Memory B cell (primary cell): ENCODE results near the gene PHF20.
"Not testable (repeated sequence)": the region's sequence is repeated elsewhere in the genome, so short reads cannot be mapped to it uniquely, and the experiment has no call there.

Source experiments
- ATAC-seq: fragments of 150-1000 bp; cut with Tn5 transposase; 2 replicates; pipeline ENCODE4 v1.10.0; 2021; ENCODE audit warnings: low read depth, mild to moderate bottlenecking, moderate library complexity
- DNase-seq, 2 donors: peaks; one replicate each; pipeline ENCODE4 v3.0.0; 2022; ENCODE audit warnings: low spot score in 2 of 2
- H3K27ac Mint-ChIP-seq: one replicate; pipeline ENCODE4 v1.8.0; 2022; ENCODE audit warnings: mild to moderate bottlenecking, moderate library complexity, mixed read lengths
- H3K27me3 Mint-ChIP-seq: one replicate; pipeline ENCODE4 v1.8.0; 2022; ENCODE audit warnings: mixed read lengths
- H3K36me3 Mint-ChIP-seq: one replicate; pipeline ENCODE4 v1.8.0; 2022; ENCODE audit warnings: mild to moderate bottlenecking, mixed read lengths
- H3K4me1 Mint-ChIP-seq: one replicate; pipeline ENCODE4 v1.8.0; 2022; ENCODE audit warnings: mixed read lengths
- H3K4me3 Mint-ChIP-seq: one replicate; pipeline ENCODE4 v1.8.0; 2022; ENCODE audit warnings: mild to moderate bottlenecking, moderate library complexity, mixed read lengths
- H3K9me3 Mint-ChIP-seq: one replicate; pipeline ENCODE4 v1.8.0; 2022; ENCODE audit warnings: mixed read lengths

Gene PHF20

DNA sequence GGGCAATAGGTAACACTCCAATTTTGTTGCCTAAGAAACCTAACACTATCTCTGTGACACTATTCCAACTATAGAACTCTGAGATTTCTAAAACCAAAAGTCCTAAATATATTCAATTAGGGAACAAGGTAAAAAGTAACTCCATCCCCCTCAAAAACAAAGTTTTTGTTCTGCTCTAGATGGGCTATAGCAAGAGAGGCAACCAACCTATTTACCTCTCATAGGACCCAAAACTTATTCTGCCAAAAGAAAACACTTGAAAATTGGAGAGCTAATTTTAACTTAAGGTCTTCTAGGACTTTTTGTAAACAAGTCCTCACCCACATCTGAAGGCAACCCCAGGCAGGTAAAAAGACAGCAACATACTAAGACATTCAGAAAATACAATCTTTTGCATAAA is 37.4 kb upstream of the PHF20 start:
- Mint-ChIP-seq H3K27ac (peak overlapping the region; percentile 71), H3K9me3 (no peaks in the 10 kb centered on the region), H3K4me1 (peaks cover 20% of the 10 kb centered on the region), H3K36me3 (peaks cover 33% of the 10 kb centered on the region), H3K27me3 (no peaks in the 10 kb centered on the region), H3K4me3 (no peak overlapping the region)
- ATAC-seq, result peak; percentile 16
- no peak for DNase-seq

DNA sequence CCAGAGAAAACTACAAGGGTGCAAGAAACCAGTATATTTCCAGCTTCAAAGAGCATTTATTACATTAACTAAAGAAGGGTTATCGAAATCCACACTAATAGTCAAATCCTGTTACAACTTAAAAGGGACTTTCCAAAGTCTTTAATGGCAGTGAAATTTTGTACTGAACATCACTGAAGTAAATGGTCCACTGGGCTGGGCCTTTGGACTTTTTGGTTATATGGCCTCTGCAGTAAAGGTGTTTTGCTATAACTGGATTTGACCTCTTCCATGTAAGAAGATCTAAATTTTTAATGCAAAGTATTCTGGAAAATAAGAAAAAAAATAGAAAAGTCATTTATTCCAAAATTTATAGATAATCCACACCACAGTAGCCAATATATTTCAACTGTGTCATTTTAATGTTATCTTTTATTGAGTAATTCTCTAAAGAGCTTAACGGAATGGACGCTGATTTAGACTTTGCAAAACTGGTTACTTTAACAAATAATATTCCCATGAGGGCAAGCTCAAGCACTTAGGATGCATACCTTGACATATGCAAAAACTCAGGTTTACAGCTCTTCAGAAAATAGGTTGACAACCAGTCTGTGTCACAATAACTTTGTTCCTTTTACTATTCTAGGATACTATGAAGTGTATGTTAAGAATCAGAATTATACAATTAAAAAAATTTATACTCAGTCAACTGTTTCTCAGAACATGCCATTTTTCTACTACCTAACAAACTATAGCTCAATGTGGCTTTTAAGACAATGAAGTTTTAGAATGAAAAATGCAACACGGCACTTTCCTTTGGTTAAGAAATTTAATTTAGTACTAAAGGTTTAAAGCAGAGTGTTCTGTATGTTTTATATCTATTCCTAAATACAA is 36.8 kb upstream of the PHF20 start:
- no peak overlapping the region for H3K4me3 Mint-ChIP-seq
- no peaks in the 10 kb centered on the region for H3K9me3 Mint-ChIP-seq
- no peaks in the 10 kb centered on the region for H3K27me3 Mint-ChIP-seq
- DNase-seq (no peak), ATAC-seq (peak; percentile 39)
- H3K36me3 Mint-ChIP-seq, result peaks cover 36% of the 10 kb centered on the region
- peaks cover 18% of the 10 kb centered on the region for H3K4me1 Mint-ChIP-seq
- peak overlapping the region; percentile 71 for H3K27ac Mint-ChIP-seq

DNA sequence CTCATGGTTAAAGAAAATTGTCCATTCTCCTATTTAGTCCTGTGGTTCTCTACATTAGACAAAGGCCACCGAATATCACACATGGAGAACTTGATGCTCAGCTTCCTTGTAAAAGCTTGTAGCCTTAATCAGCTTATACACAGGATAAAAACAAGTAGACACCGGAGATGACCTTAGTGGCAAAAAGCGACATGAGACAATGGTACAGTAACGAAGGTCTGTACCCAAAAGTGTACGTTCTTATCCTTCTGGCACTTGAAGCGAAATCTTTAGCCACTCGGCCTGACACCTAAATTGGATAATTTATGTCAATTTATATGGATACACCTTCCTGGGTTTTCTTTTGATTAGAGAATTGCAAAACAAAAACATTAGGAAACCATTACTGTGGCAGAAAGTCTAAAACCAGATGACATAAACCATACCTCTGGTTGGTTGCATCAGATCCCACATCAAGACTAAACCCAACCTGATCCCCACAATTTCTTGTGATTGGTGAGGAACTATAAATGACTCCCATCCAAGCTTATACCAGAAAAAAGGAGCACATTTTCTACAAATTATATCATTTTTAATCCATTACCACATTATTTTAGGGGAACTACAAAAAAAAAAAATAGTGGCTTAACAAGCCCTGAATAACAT is 35.9 kb upstream of the PHF20 start:
- no peak for ATAC-seq

DNA sequence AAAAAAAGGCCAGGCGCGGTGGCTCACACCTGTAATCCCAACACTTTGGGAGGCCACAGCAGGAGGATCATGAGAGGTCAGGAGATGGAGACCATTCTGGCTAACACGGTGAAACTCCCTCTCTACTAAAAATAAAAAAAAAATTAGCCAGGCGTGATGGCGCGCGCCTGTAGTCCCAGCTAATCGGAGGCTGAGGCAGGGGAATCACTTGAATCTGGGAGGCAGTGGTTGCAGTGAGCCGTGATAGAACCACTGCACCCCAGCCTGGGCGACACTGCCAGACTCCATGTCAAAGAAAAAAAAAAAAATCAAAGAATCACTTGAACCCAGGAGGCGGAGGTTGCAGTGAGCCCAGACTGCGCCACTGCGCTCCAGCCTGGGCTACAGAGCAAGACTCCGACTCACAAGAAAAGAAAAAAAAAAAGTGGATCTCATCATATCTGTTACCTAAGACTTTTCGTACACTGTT is 33.9 kb upstream of the PHF20 start:
- DNase-seq (no peak), ATAC-seq (no peak)
- H3K4me3 Mint-ChIP-seq, result no peak overlapping the region
- H3K36me3 Mint-ChIP-seq, result peaks cover 36% of the 10 kb centered on the region
- no peaks in the 10 kb centered on the region for H3K9me3 Mint-ChIP-seq
- H3K27ac Mint-ChIP-seq, result peak overlapping the region; percentile 63
- no peaks in the 10 kb centered on the region for H3K27me3 Mint-ChIP-seq
- H3K4me1 Mint-ChIP-seq, result peaks cover 18% of the 10 kb centered on the region

More for the DNA sequence above, 35.9 kb upstream of the PHF20 start:
- peak overlapping the region; percentile 50 for H3K27ac Mint-ChIP-seq
- H3K4me3 Mint-ChIP-seq, result no peak overlapping the region
- no peaks in the 10 kb centered on the region for H3K9me3 Mint-ChIP-seq
- H3K4me1 Mint-ChIP-seq, result peaks cover 21% of the 10 kb centered on the region
- H3K27me3 Mint-ChIP-seq, result no peaks in the 10 kb centered on the region
- H3K36me3 Mint-ChIP-seq, result peaks cover 36% of the 10 kb centered on the region
- DNase-seq, result no peak

DNA sequence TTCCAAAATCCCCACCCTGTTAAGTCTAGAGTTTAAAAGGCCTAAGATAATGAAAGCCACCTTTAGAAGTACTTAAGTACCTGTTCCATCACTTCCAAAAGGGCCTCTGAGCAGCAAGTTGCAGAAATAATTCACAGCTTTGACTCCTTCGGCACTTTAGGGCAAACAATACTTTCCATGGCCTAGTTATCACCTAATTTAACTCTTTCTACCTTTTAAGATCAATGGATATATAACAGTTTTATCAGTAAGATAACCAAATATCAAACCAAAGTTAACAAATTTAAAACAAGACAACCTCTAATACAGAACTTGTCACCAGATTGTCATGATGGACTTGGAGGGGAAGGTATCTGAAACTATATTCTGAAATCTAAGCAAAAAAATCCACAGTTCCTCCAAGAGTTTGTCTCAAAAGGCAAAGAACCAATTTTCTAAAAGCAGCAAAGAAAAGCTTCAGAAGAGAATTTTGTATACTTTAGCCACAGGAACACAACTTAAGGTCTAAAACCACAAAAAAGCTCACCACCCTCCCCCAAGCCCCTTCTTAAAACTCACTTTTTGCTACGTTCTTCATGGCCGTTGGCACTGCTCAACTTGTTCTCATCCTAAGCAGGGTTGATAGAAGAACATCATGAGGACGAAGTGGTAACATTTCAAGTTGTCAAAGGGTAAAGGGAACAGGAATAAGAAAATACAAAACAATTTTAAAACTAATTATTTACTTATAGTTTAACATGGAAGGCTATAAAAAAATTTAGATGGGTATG is 33.2 kb upstream of the PHF20 start:
- Mint-ChIP-seq H3K9me3 (no peaks in the 10 kb centered on the region), H3K27me3 (no peaks in the 10 kb centered on the region), H3K4me3 (peak overlapping the region; percentile 8), H3K36me3 (peaks cover 32% of the 10 kb centered on the region), H3K4me1 (peaks cover 23% of the 10 kb centered on the region), H3K27ac (peak overlapping the region; percentile 63)
- ATAC-seq (no peak), DNase-seq (no peak)

DNA sequence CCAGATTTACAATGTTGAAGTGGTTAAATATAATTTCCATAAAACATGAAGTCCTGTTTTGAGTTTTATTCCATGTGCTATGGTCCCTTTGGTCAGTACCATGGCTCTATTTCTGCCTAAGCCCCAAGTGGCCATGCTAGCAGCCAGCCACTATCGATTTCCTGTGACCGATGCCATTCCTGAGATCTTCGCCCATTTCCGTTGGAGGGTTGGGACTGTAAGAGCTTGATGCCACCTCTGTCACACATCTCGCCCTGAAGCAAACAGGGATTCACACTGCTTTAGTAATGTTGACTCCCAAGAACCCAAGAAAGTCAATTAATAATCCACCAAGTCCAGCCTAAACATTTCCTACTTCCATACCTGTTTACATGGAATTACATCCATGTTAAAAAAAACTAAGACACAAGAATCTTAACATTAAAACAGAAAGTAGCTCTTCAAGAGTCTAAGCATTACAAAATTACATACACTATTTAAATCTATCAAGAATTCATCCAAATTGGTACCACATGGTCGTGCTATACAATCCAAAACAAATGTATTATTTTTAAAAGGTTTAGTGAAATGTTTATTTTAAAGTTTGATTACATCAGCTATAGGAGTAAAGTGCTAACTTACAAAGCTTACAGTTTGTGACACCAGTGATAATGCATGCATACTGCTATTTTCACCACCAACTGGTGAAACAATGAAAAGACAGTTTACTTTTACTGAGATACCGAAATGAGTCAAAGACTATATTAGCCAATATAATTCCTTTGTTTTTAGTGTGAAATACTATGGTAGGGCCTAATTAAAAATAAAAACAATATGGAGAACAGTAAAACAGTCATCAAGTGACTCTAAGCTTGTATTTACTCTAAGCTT is 32.3 kb upstream of the PHF20 start:
- ATAC-seq (no peak), DNase-seq (no peak)
- H3K27ac Mint-ChIP-seq, result peak overlapping the region; percentile 99
- peak overlapping the region; percentile 64 for H3K4me3 Mint-ChIP-seq
- peaks cover 26% of the 10 kb centered on the region for H3K4me1 Mint-ChIP-seq
- H3K9me3 Mint-ChIP-seq, result no peaks in the 10 kb centered on the region
- peaks cover 28% of the 10 kb centered on the region for H3K36me3 Mint-ChIP-seq
- no peaks in the 10 kb centered on the region for H3K27me3 Mint-ChIP-seq

DNA sequence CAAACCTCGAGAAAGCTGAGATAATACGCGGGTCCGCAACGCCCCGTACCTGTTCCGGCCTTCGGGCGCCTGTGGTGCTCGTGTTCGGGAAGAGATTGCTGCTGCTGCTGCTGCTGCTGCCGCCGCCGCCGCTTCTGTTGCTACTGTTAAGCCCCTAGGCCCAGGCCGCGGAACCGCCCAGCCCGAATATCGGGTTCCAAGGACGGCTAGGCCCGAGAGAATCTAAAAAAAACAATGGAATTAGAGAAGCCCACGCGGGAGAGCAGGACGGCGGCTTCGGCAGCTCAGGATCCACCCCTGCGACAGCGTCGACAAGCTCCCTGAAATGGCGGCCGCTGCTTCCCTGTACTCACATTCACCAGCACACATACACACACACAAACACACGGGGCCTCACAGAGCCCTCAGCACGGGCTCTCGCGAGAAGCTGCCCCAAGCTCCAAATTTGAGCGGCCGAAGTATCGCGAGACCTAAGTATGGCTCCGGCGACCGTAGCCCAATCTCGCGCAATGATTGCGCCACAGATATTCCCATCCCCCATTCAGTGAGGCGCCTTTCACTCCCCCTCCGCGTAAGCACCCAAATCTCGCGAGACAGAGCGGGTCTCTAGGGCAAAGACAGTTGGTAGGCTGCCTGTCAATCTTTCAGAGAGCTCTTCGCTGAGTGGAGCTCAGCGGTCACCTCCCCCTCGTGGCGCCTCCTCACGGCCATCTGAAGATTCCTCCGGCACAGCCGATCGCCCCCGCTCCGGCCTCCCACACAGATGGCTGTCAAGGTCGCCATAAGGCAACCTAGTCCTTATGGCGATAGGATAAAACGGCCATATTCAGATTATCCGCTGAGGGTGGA is 29.7 kb upstream of the PHF20 start, which contains the start of gene RBM39:
TSS of gene RBM39 (minus strand) at position 369 of the 849 bp plus-strand sequence. CDS start 1,386 bp downstream, outside the sequence.
- ATAC-seq (peak; percentile 79), DNase-seq (peak; percentile 94 to 99)
- Mint-ChIP-seq H3K9me3 (no peaks in the 10 kb centered on the region), H3K27ac (peak within 1 kb of the TSS; percentile 99), H3K27me3 (no peaks in the 10 kb centered on the region), H3K4me1 (peaks cover 22% of the 10 kb centered on the region), H3K36me3 (peaks cover 25% of the 10 kb centered on the region), H3K4me3 (peak within 1 kb of the TSS; percentile 100)

DNA sequence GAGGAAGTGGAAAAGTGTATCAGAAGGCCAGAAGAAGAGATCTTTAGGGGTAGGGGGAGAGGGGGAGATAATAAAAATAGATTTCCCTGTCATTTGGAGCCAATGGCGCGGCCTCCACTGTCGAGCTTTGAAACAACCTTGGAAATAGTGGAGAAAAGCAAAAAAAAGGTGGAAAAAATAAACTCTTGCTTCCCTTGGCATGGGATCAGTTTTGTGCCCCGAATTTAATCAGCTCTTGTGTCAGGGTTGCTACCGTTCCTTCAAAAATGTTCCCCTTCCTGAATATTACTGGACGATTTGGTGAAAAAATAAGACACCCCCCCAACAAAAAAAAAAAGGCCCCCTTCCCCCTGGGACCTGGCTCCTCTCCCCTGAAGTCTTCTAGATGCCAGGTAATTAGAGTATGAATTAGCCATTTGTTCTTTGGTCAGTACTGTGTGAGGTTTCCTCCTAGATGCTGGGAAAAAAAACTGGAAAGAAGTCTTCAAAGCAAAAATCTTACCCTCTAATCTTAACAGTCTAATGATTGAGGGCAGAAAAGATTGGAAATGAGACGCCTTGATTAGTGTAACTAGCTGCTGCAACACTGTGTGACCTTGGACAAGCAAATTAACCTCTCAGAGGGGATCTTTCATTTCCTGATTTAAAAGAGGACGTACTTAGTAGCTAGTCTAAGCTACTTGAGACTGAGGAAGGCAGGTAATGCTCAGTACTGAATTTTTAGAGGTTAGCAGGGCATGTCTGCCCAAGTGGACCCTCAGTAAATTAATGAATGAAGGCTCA is 28.9 kb upstream of the PHF20 start:
- Mint-ChIP-seq H3K4me3 (peak overlapping the region; percentile 100), H3K36me3 (peaks cover 24% of the 10 kb centered on the region), H3K9me3 (no peaks in the 10 kb centered on the region), H3K27ac (peak overlapping the region; percentile 99), H3K27me3 (no peaks in the 10 kb centered on the region), H3K4me1 (peaks cover 22% of the 10 kb centered on the region)
- ATAC-seq (peak; percentile 27), DNase-seq (peak in 1 of 2 donors; percentile 42)

DNA sequence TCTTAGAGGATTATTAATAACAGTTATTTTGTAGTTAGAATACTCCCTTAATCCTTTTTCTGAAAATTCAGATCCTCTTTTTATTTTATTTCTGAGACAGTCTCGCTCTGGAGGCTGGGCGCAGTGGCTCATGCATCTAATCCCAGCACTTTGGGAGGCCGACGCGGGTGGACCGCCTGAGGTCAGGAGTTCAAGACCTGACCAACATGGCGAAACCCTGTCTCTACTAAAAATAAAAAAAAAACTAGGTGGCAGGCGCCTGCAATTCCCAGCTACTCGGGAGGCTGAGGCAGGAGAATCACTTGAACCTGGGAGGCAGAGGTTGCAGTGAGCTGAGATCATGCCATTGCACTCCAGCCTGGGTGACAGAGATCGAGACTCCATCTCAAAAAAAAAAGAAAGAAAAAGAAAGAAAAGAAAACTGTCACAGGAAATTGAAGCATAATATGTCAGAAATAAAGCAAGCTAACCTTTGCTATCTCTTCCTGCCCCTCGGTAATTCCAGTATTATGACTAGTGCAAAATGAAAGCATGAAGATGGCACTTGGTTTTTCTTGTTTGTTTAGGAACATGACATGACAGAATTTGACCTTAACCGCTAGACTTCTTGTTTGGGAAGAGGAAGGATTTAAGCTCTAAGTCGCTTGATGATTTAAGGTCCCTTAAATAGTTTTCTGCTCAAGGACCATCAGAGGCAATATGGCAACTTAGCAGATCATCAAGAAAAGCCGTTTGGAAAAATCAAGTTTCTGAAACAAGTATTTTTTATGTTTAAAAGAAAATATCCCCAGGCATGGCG is 27.9 kb upstream of the PHF20 start:
- ATAC-seq (no peak), DNase-seq (no peak)
- Mint-ChIP-seq H3K27me3 (no peaks in the 10 kb centered on the region), H3K27ac (peak overlapping the region; percentile 99), H3K9me3 (no peaks in the 10 kb centered on the region), H3K4me3 (peak overlapping the region; percentile 100), H3K36me3 (peaks cover 17% of the 10 kb centered on the region), H3K4me1 (peaks cover 17% of the 10 kb centered on the region)

DNA sequence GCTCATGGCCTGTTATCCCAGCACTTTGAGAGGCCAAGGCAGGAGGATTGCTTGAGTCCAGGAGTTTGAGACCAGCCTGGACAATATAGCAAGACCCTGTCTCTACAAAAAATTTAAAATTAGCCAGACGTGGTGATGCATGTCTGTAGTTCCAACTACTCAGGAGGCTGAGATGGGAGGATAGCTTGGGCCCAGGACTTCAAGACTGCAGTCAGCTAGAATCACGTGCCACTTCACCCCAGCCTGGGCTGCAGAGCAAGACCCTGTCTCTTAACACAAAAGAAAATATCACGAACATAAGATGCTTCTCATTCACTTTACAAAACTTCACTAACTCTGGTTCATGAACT is 27.3 kb upstream of the PHF20 start:
- Mint-ChIP-seq H3K4me1 (peaks cover 14% of the 10 kb centered on the region), H3K27ac (peak overlapping the region; percentile 99), H3K36me3 (peaks cover 13% of the 10 kb centered on the region)
- H3K27me3 Mint-ChIP-seq, ATAC-seq, DNase-seq, H3K9me3 Mint-ChIP-seq, H3K4me3 Mint-ChIP-seq: not testable (repeated sequence)

DNA sequence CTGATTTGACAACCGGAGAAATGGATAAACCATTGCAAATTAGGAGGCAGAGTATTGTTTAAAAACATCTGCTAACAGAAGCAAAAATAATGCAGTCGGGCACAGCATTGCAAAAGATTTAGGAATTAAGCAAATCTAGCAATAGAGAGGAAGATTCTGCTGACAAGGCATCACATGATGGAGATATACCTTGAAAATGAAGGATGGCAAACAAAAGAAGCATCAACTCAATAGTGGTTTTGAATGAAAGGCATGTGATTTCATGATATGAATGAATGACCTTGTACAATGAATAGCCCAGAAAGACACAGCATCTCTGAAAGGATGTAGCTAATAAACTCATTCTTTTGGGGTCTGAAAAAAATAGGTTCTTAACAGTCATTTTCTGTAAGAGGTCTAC is 21.2 kb upstream of the PHF20 start:
- ATAC-seq, result no peak
- H3K4me3 Mint-ChIP-seq, result no peak overlapping the region
- no peaks in the 10 kb centered on the region for H3K9me3 Mint-ChIP-seq
- no peaks in the 10 kb centered on the region for H3K36me3 Mint-ChIP-seq
- no peaks in the 10 kb centered on the region for H3K27me3 Mint-ChIP-seq
- no peaks in the 10 kb centered on the region for H3K4me1 Mint-ChIP-seq
- no peak for DNase-seq
- H3K27ac Mint-ChIP-seq, result no peak overlapping the region
